ENCODE results near the gene WASHC1. TPM values are rescaled to one million over a fixed set of nuclear protein-coding genes. Genes with fewer than 3 reads are reported as not detected.
"Not testable (repeated sequence)": the region's sequence is repeated elsewhere in the genome, so short reads cannot be mapped to it uniquely, and the experiment has no call there.

WASHC1 gene
- total RNA-seq, 1 donor from 2014 or later: 5.3 TPM

- not testable (repeated sequence) for DNase-seq (ENCODE audit: low read depth, low spot score)
Measured at GRCh38 chr9:14129-14809, 15.0 kb downstream of the WASHC1 start.

- not testable (repeated sequence) for DNase-seq (ENCODE audit: low read depth, low spot score)
Measured at GRCh38 chr9:11206-11605, 18.1 kb downstream of the WASHC1 start.

- DNase-seq (ENCODE audit: low read depth, low spot score): not testable (repeated sequence)
Measured at GRCh38 chr9:10653-11053, 18.6 kb downstream of the WASHC1 start.

GRCh38 chr9:10207-10606 lies 19.0 kb downstream of the WASHC1 start:
- DNase-seq (ENCODE audit: low read depth, low spot score): not testable (repeated sequence)

Other genes with a start within 250 kb of the WASHC1 start
- 0.13 and 0.14 TPM in 2 replicates for gene FOXD4, start 89.0 kb upstream of the WASHC1 start, total RNA-seq
- gene ZNG1A, start 149.6 kb upstream of the WASHC1 start, total RNA-seq: 27.8 and 32.5 TPM in 2 replicates
- 0.33 and 0.78 TPM in 2 replicates for gene DOCK8, start 185.4 kb upstream of the WASHC1 start, total RNA-seq